ENCODE data around the gene ATF7IP2. TPM values are rescaled to one million over a fixed set of nuclear protein-coding genes. Genes with fewer than 3 reads are reported as not detected.

Gene ATF7IP2
- total and polyA plus RNA-seq, 9 of the 15 experiments (the other 6 are each of a cell fraction or from before 2014, with no cell fraction given) = 131 to 515 (median 196) TPM

GRCh38 chr16:10390330-10390729, 4.5 kb downstream of the ATF7IP2 start (continued):
- no peak for TF ChIP-seq MGA (IDR thresholded peaks at IDR 0.05)
- no peak for TF ChIP-seq NELFE (IDR thresholded peaks at IDR 0.05; ENCODE audit: insufficient read depth, insufficient read length)
- TF ChIP-seq PHF8 (IDR thresholded peaks at IDR 0.05; ENCODE audit: borderline replicate concordance, low read length) = no peak
- no peak for TF ChIP-seq MTA1 (IDR thresholded peaks at IDR 0.05; ENCODE audit: borderline replicate concordance)
- no peak for TF ChIP-seq GTF2E2 (tag; IDR thresholded peaks at IDR 0.05)
- no peak for TF ChIP-seq FIP1L1 (IDR thresholded peaks at IDR 0.05; ENCODE audit: low read depth, low read length, poor library complexity, severe bottlenecking)
- no peak for TF ChIP-seq ZNF197 (CRISPR knock-in tag; IDR thresholded peaks at IDR 0.05; ENCODE audit: low read depth)
- no peak for TF ChIP-seq ZNF274 (IDR thresholded peaks at IDR 0.05; ENCODE audit: borderline replicate concordance, low read depth, low read length)
- no peak for TF ChIP-seq TRIM25 (IDR thresholded peaks at IDR 0.05; ENCODE audit: borderline replicate concordance)
- no peak for TF ChIP-seq ZNF655 (CRISPR knock-in tag; IDR thresholded peaks at IDR 0.05)
- TF ChIP-seq NFE2L1 (tag; IDR thresholded peaks at IDR 0.05; ENCODE audit: borderline replicate concordance, low read depth) = no peak
- TF ChIP-seq ZNF444 (CRISPR knock-in tag; IDR thresholded peaks at IDR 0.05) = no peak
- no peak for TF ChIP-seq ETS2 (tag; IDR thresholded peaks at IDR 0.05; ENCODE audit: borderline replicate concordance, poor library complexity, severe bottlenecking)
